HG03571 (cell line): ENCODE measurements around the gene CRYBB1.
"Not testable (repeated sequence)": the region's sequence is repeated elsewhere in the genome, so short reads cannot be mapped to it uniquely, and the experiment has no call there.

Experiments used
- ATAC-seq: cut with Tn5 transposase; IDR thresholded peaks from one replicate; pipeline ENCODE4 v1.9.1; 2021; ENCODE audit not compliant: unreplicated experiment

The CRYBB1 gene

DNA sequence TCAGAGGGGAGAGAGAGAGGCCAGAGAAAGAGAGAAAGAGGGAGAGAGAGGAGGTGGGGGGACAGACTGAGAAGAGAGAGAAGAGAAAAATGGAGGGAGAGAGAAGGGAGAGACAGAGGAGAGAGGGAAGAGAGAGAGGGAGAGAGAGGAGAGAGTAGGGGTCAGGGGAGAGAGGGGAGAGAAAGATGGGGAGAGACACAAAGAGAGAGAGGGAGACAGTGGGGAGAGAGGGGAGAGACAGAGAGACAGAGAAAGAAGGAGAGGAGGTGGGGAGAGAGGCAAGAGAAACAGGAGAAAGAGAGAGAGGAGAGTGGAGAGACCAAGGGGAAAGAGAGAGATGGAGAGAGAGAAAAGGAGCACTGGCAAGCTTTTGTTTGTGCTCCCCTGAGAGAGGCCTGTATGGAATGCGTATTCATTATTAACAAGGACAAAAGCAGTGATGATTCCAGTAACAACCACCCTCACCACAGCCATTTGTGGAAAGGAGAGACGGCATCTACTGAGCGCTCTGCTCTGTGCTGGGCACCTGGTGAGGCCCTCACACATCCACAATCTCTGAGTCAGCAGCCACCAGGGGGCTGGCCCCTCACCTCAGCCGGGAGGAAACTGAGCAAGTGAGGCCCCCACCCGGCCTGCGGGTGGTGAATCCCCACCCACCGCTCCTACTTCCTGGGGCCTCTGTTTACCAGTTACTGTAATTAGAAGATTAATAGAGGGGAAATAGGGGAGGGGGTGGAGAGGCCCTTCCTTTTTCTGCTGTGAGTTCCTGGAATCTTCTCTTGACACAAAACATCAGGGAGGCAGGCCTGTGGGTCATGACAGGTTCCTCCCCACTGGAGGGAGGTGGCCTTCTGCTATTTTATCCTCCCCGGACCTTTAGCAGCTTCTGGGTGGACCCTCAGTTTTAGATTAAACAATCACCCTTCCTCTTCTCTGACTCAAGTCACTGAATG lies 24.9 kb upstream of the CRYBB1 start:
- no peak for ATAC-seq

DNA sequence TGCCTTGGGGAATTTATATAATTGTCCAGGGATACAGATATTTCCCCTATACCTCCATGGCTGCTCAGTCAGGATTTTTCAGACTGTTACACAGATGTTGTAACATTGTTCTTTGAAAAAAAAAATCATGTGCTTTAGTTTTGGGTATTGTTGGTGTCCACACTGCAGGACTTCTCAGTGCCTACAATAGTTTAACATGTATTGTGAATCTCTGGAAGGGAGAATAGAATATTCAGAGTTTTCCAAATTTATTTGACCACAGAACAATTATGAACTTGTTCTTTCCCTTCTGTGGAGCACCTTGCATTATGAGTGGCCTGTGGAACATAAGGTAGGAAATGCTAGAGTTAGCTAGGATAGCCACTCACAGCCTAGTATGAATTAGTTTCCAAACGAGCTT lies 18.5 kb upstream of the CRYBB1 start:
- ATAC-seq = no peak

DNA sequence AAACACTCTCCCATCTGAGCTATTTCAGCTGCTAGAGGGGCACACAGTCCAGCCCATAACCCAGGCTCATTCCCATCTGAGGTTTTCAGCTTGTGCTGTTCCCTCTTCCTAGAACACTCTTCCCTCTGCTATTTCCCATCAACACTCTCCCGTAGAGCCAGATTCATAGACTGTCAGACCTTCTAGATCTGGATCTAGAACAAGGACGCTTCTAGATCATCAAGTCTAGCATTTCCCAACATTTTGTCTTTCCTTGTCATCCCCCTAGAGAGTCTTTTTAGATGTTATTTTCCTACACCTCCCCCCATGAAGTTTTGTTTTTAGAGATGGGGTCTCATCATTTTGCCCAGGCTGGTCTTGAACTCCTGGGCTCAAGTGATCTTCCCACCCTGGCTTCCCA lies 17.3 kb upstream of the CRYBB1 start:
- no peak for ATAC-seq

DNA sequence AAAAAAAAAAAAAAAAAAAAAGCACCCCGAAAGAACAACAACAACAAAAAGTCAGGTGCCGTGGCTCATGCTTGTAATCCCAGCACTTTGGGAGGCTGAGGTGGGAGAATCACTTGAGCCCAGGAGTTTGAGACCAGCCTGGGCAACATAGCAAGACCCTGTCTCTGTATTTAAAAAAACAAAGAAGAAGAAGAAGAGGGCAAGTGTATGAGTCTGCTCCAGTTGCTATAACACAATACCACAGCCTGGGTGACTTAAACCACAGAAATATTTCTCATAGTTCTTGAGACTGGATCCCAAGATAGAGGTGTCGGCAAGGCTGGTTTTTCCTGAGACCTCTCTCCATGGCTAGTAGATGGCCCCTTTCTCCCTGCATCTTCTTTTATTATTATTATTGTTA lies 16.4 kb upstream of the CRYBB1 start:
- no peak for ATAC-seq

GRCh38 chr22:26632422-26633155 lies 14.8 kb upstream of the CRYBB1 start:
- ATAC-seq = no peak

GRCh38 chr22:26631282-26631681 lies 13.5 kb upstream of the CRYBB1 start:
- ATAC-seq = no peak

- ATAC-seq = no peak
Measured at GRCh38 chr22:26629988-26630761, 12.3 kb upstream of the CRYBB1 start.

GRCh38 chr22:26624803-26625202 lies 7.0 kb upstream of the CRYBB1 start:
- no peak for ATAC-seq

GRCh38 chr22:26623984-26624383 lies 6.2 kb upstream of the CRYBB1 start:
- no peak for ATAC-seq

- no peak for ATAC-seq
Measured at GRCh38 chr22:26621663-26622062, 3.8 kb upstream of the CRYBB1 start, which contains the start of gene CRYBA4. CRYBA4 (plus strand) TSS chr22:26621963; CDS start chr22:26622597, 634 bp downstream.

DNA sequence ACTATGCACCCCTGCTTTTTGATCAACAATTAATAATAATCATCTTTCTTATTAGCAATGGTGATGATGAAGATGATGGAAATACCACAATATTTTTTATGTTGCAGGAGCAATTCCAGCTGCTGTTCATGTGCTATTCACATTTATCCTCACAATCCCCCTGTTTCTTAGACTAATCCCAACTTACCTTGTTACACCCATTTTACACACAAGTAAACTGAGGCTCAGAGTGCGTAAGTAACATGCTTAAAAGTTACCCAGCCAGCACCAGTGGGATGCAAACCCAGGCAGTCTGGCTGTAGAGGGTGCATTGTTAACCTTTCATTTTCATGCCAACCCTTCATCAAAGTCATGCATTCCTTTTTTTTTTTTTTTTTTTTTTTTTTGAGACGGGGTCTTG lies 2.4 kb upstream of the CRYBB1 start:
- ATAC-seq = no peak

DNA sequence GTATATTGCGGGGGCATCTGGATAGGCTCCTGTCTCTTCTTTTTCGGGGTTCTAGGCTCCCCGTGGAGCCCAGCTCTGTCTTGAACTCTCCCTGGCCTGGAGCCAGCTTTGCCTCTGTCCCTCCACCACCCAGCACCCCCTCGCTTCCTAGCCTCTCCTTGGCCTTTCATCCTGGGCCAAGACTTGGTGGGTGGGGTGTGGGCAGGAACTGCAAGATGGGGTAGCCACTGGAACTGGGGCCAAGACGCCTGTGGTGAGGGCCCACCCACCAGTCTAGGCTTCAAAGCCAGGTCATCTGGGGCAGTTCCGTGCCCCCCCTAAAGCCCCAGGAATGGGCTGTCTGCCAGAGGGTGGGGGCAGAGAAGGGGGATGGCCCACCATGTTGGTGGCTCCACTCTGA lies 1.7 kb upstream of the CRYBB1 start:
- ATAC-seq = no peak

- ATAC-seq = no peak
Measured at GRCh38 chr22:26618455-26618854, 628 bp upstream of the CRYBB1 start.

DNA sequence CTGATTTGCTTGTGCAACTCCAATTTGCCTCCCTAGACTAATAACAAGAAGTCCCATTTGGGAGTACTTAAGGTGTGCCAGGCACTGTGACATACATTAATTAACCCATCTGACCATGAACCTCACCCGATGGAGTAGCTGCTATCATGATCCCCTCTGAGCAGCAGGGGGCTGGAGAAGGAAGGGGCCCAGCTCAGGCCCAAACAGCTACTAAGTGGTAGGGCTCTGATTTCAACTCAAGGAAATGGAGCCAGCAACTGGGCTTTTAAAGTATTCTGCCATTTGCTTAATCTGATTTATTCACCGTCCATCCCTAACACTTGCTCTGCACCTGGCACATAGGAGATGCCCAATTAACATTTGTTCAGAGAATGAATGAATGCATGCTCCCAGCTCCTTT lies 1.2 kb downstream of the CRYBB1 start:
- ATAC-seq = no peak

DNA sequence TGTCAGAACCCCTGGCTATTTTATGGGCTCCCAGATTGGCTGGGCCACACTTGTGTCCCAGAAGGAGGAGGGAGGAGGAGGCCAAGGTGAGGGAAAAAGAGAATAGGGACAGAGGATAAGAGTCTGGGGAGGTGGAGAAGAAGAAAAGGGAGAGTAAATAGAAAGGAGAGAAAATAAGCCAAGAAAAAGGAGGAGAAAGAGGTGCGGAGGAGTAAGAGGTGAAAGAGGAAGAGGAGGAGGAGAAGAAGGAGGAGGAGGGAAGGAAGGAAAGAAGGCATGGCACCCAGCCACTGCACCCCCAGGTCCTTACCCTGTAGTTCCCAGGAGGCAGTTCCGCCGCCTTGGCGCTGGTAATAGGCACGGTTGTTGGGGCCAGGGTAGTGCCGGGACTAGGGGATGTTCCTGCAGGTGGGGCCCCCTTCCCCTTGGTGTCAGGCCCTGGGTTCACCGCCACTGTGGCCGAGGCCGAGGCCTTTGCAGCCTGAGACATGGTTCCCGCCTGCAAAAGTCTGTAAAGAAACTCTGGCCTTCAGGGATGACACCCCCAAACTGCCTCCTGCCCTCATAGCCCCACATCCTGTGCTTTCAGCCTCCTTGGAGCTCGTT lies 1.9 kb downstream of the CRYBB1 start:
- ATAC-seq = no peak

GRCh38 chr22:26615149-26615548 lies 2.7 kb downstream of the CRYBB1 start:
- no peak for ATAC-seq

GRCh38 chr22:26614322-26614721 lies 3.5 kb downstream of the CRYBB1 start:
- no peak for ATAC-seq

GRCh38 chr22:26613753-26614152 lies 4.1 kb downstream of the CRYBB1 start:
- ATAC-seq = not testable (repeated sequence)

DNA sequence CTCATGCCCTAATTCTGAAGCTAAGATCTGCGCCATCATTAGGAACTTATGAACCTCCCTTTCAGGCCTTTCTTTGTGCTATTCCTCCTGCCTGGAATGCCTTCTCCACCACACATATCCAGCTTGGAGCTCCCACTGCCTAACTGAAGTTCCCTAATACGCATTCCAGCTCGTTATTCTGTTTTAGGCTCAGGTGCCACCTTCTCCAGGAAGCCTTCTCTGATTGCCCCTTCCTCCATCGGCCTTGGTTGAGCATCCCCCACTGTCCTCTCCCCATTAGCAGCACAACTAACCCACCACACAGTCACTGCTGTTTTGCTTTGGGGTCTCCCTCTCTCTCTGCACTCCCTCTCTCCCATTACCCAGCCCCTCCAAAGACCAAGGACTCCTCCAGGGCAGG lies 5.2 kb downstream of the CRYBB1 start:
- ATAC-seq = no peak

DNA sequence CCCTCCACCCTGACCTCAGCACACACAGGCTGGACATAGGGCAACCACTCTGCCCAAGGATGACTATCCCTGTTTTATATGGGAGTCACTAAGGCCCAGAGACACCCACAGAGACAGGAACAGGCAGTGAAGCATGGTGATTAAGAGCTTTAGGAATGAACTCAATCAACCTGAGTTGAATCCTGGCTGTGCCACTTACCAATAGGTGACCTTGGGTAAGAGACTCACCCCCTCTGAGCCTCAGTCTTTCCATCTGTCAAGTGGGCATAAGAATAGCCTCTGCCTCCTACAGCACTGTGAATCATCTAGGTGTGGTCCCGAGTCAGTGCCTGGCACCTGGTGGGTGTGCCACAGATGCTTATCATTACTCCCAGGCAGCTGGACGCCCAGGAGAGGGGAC lies 6.8 kb downstream of the CRYBB1 start:
- ATAC-seq = no peak
